ENCODE data around the gene B3GNT2.

- TF ChIP-seq GATA2 (IDR thresholded peaks at IDR 0.05; ENCODE audit: low read depth, low read length) (no peak), GATA3 (IDR thresholded peaks at IDR 0.05; ENCODE audit: low read depth, low read length) (no peak)
Observed at GRCh38 chr2:62152000-62152399, 43.9 kb upstream of the B3GNT2 start.

Data from SH-SY5Y (cell line).